ENCODE measurements around the gene TRABD2B.

- TF ChIP-seq ZNF23 (tag by site-specific recombination; IDR thresholded peaks at IDR 0.05; ENCODE audit: borderline replicate concordance) (no peak), ZBTB8A (tag by site-specific recombination; IDR thresholded peaks at IDR 0.05) (no peak), CTCF (tag by site-specific recombination; IDR thresholded peaks at IDR 0.05) (no peak)
Measured at GRCh38 chr1:48033495-48034045, 36.4 kb upstream of the TRABD2B start.
